Superior temporal gyrus (tissue), 1 donor: ENCODE data around the gene PLA2G4F.

Experiments used
- DNase-seq: peaks from one replicate; pipeline ENCODE4 v3.0.0-alpha.2; 2016; ENCODE audit errors: extremely low spot score

PLA2G4F gene

DNA sequence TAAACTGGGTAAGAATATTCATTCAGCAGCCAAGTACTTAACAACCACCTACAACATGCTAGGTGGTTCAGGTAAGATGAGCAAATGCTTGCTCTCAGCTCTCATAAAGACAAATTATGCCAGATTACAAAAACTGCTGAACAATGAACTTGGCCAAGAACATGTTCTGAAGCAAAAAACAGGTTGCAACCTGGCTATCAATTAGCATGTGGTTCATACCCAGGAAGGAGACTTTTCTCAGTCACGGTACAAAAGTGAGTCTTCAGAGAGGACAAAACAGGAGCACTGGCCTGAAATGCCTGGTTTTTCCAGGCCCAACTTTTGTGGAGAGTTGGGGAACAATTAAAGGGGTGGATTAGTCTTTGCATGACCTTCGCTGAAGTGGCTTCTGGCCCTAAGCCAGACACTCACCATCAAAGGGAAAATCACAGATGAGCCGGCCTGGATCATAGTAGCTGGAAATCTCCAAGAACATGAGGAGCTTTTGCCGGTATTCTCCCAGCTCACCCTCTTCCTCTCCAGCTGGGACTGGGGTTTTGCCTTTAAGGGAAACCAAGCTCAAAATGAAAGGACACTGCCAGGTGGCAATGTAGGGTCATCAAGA lies 7.6 kb upstream of the PLA2G4F start:
- DNase-seq = no peak

DNA sequence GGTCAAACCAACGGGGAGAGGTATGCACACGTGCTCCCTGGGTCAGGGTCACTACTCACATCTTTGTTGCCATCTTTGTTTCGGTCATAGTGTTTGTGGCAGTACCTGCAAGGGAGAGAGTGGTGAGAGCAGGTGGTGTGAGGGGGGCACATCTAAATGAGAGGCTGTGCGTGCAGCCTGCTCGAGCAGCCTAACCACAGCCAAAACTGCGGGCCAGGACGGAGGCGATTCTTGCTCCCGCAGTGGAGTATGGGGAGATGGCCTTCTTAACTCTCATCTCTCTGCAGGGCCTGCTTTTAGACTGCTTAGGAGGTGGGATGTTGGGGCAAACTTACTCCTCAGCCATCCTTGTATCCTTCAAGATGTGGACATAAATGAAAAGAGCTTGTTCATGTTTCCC lies 6.9 kb upstream of the PLA2G4F start:
- DNase-seq = no peak

DNA sequence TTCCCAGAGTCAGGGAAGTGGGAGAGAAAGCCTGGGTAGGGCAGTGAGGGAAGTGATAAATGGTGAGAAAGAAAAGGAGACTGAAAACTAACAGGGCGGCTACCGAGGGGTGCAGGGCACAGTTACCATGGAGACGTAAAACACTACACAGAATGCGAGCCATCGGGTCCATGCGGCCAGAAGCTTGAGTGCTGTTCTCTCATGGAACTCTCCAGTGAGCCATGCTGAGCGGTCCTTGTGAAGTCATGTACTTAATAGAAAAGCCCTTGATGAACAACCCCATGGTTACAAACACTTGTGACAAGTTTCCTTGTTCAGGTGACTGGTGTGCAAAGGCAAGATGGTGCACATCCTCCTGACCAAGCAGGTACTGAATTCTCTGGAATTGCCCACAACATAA lies 3.7 kb upstream of the PLA2G4F start:
- DNase-seq = no peak

DNA sequence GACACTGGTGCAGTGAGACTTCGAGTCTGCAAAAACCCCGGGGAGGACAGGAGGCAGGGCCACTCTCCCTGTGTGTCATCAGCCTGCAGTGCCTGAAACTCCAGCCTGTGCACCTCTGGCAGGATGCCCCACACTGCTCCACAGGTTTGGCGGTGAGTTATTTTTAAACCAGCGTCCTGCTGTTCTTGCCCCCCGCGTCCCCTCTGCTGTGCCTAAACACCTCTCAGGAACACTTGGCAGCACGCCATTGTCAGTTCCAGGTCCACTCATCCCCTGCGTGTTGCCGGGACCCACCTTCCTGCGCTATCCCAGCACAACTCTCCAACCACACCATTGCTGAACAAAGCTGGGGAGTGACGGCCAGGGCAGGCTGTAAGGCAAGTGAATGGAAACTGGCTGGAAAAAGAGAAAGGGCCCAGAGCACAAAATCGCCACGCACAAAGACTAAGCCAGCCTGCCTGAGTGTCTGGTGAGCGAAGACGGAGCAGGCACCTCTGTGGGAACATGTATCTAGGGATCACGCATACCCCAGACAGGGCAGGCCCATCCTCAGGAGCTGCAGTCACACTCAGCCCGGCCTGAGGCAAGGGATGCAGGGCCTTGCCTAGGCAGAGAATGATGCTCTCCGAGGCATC lies 3.1 kb upstream of the PLA2G4F start:
- DNase-seq = no peak

DNA sequence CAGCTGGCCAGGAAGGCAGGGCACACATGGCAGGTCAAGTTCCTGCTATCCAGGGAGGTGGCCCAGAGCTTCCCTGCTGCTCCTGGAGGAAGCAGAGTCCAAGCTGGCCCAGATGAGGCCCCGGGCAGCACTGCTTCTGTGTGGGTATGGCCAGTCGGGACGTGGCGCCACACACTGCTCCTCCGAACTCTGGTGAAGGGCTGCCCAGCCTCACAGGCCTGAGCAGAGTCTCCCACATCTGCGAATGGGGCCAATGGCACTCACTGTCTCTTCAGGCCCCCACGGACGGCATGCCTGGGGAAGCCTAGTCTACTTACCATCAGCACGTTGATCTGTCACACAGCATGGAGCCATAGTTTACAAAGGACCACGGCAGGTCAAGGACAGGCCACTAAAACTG lies 2.5 kb upstream of the PLA2G4F start:
- no peak for DNase-seq

DNA sequence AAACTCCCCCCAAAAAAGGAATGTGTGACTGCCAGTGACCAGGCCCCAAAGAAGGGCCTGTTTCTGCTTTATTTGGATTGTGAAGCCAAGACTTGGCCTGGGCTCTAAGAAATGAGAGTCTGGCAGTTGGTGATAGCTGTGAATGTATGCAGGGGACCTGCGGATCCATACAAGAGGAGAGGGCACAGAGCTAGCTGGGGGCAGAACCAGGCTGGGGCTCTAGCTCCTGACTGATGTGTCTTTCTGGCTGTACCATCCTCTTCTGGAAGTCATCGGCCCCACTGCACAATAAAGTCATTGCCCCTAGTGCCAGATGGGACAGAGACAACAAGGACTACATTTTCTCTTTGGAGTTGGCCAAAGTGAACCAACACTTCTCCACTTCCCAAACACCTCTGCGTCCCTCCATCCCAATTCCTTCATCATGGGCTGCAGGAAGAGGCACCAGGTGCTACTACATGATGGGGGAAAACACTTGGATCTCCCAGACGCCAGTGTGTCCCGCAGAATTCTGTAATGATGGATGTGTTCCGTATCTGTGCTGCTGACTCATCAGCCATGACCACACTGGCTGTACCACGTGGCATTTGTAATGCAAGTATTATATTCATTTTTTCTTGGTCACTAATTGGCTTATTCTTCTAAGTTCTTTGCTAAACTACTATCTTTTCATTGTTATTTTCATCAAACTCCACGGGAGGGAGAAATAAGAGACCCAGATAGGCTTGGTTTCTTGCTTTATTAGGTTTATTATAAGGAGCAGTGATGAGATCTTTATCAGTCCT lies 1.7 kb upstream of the PLA2G4F start:
- DNase-seq = peak; percentile 33

DNA sequence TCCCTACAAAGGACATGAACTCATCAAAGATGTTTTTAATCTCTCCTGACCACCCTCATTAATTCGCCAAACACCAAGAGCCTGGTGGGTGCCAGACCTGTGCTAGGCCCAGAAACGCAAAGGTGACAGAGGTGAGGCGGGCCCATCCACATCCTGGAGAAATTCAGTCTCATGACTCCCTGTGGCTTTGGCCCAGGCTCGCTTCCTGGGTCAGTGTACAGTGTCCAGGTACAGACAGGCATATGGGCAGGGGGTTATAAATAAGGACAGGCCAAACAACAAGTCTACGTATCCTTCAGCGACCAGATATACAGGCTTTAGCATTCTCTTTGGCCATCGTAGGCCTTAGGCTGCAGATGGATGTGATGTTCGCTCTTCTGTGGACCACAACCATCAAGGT lies 945 bp upstream of the PLA2G4F start:
- no peak for DNase-seq

DNA sequence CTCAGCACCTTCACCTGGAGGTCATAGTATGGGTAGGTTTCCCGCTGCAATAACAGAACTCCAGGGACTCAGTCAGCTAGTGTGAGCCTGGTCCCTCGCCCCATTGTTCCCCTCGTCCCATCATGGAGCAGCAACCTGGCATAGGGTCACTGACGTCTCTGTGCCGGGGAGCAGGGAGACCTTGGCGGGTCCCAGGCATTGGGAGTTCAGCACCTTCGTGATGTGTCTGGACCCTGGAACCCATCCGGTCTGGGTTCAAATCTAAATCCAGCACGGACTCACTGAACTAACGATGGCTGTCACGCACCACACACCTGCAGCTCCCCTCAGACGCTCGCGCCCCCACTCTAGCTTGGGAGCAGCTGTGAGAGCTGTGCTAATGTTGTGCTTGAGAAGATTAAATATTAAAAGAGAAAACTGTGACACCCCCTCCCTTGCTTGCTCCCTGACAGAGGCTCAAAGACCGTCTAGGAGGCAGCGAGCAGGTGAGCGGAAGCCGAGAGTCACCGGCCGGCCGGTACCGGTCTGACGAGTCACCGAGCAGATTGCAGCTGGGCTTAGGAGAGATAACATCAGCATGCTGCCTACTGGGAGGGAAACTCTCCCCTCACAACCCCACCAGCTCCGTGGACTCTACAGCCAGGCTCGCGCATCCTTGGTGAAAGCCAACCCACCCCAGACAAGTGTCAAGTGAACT lies 742 bp downstream of the PLA2G4F start:
- no peak for DNase-seq

DNA sequence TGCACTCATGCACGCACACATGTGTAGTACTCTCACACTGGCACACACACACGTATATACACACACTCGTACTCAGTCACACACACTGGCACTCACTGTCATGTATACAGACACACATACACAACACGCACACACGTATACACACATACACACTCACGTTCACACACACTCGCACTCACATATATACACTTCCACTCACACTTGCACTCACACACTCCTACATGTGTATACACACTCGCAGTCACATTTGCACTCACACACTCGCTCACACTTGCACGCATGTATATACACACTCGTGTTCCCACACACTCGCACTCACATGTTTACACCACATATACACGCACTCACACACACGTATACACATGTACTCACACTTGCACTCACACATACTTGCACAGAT lies 1.5 kb downstream of the PLA2G4F start:
- DNase-seq = no peak

DNA sequence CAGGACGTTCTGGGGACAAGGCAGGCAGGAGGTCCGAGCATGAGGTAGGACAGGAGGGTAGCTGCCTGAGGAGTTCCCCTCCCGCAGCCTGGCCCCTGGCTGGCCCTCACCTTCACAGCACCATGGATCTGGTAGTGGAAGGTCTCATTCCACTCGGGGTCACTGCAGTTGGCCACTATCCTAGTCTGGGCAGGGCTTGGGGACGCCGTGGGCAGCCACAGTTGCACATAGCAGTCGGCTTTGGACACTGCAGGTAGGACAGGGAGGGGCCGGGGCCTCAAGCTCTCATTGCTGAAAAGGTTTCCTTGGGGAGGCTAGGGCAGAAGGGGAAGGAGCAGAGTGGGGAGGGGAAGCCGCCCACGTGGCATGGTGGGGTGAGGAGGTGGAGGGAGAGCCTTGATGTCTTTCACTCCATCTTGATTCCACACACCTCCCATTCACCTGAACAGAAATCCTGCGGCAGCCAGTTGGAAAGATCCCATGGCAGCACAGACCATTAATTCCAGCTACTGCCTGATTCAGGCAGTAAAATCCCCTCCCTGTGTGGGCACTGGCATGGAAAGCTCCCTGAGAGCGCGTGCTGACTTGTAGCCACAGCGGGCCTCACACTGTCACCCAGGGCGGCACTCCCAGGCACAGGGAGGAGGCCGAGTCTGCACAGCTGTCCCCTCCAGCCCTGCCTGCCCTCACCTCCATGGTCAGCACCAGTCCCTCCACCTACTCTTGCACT lies 2.1 kb downstream of the PLA2G4F start:
- no peak for DNase-seq

DNA sequence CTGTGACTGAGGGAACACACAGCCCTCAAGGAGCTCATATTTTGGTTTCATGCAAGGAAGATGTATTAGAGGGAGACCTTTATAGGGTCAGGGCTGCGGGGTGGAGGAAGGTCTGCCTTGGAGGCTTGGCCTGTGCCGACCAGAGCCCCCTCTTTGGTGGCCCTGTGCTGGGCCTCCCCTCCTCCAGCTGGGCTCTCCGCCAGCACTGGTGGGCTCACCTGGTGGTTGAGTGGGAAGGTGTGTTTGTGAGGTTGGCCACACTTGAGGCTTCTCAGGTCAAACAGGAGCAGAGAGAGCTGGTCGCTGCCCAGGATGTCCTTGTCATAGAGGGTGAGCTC lies 2.6 kb downstream of the PLA2G4F start:
- DNase-seq = no peak

DNA sequence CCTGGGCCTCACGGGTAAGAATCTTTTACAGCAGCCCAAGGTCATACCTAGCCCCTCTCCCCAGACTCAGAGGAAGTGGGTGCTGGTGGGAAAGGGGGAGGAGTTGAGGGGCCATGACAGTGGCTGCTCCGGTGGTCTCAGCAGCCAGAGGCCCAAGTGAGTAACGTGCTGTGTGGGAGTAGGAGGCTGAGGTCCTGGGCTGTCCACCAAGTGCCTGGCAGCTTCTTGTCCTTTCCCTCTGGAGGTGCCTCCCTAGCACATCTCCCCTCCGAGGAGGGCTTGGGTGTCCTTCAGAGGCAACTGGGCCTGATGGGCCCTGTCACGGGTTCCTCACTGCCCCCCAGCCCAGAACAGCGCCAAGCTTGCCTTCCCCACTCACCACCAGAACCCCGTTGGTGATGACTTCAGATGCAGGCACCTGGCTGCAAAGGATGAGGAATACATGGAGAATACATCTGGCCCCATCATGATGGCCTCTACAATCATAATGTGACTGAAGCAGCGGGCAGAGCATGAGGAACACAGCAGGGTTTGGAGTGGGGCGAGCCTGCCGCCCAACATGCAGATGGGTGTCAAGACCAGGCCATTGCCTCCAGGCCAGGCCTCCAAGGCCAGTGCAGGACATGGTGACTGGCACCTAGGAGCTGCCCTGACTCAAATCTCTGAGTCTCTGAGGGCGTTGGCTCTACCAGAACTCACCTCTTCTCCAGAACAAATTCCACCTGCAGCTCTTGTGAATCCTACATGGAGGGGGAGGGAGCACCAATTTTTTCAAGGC lies 3.3 kb downstream of the PLA2G4F start:
- no peak for DNase-seq

DNA sequence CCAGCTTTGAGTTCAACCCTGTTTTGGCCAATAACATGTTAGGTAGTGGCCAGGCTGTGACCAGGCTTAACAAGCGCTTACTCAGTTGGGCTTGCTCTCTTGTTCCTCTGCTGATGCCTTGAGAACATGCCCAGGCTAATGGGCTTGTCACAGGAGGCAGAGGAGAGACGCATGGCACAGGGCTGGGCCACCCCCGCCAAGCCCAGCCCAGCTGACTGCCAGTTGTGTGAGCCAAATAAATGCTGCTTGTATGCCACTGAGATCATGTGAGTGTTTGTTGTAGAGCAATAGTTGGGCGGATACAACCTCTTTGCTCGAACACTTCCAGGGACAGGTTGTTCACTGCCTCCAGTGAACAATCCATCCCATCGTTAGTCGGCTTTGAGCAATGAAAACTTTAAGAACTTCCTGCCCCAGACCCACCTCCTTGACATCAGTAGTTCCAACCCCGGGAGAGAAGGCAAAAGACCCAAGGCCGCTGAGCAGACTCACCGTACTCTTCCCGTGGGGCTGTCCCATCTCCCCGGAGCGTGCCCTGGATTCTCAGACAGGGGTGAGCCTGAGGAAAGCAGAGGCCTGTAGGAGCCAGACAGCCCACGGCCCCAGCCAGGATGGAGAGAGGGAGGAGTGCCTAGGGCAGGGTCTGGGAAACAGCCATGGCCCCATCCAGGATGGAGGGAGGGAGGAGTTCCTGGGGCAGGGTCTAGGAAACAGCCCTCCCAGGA lies 4.1 kb downstream of the PLA2G4F start:
- DNase-seq = peak; percentile 39

DNA sequence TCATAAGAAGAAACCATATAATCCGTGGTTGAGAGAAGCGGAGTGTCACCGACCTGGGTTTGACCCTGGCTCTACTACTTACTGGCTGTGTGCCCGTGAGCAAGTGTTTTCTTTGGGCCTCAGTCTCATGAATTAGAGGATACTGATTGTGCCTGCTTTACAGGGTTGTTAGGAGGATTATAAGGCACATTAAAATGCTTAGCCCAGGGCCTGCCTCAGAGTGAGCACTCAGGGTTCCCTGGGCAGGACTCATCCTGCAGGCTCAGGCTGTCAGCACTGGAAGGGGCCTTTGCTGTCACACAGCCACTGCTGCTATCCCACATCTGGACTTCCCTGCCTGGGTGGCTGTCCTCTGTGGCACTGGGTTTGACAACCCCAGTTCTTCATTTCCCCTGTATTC lies 4.7 kb downstream of the PLA2G4F start:
- no peak for DNase-seq

DNA sequence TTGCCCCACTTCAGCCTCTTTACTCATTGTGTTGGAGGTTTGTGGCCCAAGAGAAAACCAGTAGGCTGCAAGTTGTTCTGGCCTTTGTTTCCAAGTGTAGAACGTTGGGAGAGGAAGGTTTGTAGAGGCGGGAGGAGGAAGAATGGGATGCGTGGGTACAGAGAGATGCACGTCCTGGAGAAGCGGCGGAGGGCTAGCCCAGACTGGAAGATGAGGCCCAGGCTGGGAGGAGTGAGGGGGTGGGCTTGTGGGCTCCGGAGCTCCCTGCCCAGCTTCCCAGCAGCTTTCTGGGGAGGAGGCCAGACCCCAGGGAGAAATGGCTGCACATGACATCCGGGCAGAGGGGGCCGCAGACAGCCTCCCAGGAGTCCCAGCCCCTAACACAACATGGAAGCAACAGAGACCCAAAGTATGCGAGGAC lies 5.3 kb downstream of the PLA2G4F start:
- DNase-seq = no peak

DNA sequence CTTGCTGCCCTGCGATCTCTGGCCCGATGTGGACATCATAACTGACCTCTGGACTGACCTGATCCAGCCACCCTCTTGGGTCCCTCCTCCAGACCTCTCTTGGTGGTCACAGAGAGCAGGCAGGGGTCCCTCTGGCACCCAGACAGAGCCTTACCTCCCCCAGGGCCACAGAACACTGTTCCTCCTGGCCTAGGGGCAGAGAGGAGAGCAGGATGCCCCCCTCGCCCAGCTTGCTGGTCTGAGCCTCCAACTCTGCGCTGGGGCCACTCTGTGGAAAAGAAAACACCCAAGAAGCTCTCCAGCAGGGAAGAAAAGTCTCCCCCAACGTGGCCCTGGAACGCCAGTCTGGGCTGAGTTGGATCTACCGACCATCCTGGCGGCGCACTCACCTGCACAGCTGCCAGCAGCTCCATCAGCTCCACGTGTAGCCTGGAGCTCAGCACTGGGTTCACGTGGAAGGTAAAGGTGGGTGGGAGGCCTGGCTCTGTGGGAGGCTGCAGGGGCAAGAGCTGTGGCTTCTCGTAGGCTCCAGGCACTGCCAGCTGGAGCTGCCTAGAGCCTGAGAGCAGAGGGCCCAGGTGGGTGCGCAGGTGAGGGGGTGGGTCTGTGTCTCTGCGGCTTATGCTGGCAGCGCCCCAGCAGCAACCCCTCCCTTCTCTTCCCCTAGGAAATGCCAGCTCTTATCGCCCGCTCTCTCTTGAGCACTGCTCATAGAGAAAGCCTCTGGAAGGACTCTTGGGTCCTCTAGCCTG lies 6.0 kb downstream of the PLA2G4F start:
- no peak for DNase-seq

DNA sequence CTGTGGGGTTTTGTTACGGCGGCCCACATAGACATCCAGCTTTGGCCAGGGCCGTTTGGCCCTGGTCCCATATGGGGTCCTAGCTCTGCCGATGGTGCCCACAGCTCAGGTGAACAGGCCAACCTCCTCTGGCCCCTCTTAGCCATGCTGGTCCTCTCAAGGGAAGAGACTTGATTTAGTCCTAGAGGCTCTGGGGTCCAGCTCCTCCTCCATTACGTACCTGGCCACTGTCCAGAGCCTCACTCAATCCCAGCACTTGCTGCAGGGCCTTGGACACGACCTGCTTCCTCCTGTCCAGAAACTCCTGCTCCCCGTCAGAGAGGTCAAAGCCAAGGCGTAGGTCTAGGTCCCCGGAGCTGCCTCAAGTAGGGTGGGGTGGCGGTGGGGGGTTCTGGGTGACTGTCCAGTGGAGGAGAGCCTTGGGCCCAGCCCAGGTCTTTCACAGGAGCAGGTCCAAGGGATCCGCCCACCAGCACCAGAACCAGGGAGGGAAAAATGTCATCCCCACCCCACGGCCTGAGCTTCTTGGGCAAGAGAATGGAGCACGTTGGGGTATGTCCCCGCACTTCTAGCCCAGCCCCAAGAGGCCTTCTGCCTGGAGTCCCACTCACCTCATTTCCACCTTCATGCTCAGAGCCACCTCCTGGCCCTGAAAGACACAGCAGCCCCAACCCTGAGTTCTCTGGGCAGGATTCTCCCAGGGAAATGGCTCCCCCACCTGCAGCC lies 6.8 kb downstream of the PLA2G4F start:
- no peak for DNase-seq

DNA sequence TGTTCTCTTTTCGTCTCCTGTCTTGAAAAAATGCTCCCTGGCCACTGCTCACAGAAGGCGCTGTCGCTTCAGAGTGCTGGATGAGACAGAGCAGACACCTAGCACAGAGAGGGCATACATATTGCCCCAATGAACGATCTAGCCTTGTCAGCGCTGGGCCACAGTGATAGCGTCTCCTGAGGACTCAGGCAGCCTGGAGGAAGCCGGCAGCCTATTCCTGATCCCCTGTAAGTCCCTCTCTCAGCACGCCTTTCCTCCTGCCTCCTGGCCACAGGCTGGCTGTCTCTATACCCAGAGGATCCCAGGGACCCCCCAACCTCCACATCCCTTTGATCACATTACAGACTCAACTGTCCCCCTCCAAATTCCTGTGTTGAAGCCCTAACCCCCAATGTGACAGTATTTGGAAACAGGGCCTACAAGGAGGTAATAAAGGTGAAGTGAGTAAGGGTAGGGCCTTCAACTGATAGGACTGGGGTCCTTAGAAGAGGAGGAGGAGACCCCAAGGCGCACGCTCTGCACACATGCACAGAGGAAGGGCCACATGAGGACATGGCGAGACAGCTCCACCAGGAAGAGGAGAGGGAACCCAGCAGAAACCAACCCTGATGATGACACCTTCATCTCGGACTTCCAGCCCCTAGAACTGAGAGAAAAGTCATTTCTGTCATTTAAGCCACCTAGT lies 7.5 kb downstream of the PLA2G4F start:
- DNase-seq = no peak

DNA sequence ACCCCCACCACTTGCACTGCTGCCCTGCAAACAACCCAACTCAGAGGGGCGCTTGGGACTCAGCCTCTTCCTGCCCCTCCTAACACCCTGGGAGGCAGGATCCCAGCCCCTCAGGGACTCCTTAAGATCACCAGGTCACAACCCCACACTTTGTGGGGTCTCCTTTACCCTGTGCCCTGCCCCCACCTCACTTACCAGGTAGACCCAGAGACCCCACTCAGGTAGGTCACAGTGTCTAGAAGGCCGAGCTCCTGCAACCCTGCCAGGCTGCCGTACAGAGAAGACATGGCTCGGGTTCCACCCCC lies 9.1 kb downstream of the PLA2G4F start:
- no peak for DNase-seq
